IPS-18c (cell line): ENCODE measurements around the gene ZFYVE28.

Source experiments
- H3K4me3 ChIP-seq: 2 replicates; pipeline ENCODE4 v1.7.0; 2013; ENCODE audit warnings: low read depth, mild to moderate bottlenecking, low read length, moderate library complexity; ENCODE audit not compliant: insufficient read depth
- H3K9me3 ChIP-seq: one replicate; pipeline ENCODE4 v1.6.1; 2013; ENCODE audit warnings: mild to moderate bottlenecking, low read length, moderate library complexity; ENCODE audit not compliant: control insufficient read depth, insufficient read depth

ZFYVE28 gene

GRCh38 chr4:2321279-2322196, 96.9 kb downstream of the ZFYVE28 start:
- H3K9me3 ChIP-seq: no peaks in the 10 kb centered on the region
- H3K4me3 ChIP-seq: no peak overlapping the region

- Histone ChIP-seq H3K9me3 (no peaks in the 10 kb centered on the region), H3K4me3 (no peak overlapping the region)
These were observed 97.7 kb downstream of the ZFYVE28 start for GRCh38 chr4:2320746-2321145.

GRCh38 chr4:2320152-2320551, 98.3 kb downstream of the ZFYVE28 start:
- no peak overlapping the region for H3K4me3 ChIP-seq
- no peaks in the 10 kb centered on the region for H3K9me3 ChIP-seq

- Histone ChIP-seq H3K4me3 (no peak overlapping the region), H3K9me3 (no peaks in the 10 kb centered on the region)
These were observed 99.6 kb downstream of the ZFYVE28 start for GRCh38 chr4:2318885-2319284.

GRCh38 chr4:2318476-2318875, 100.0 kb downstream of the ZFYVE28 start:
- Histone ChIP-seq H3K4me3 (no peak overlapping the region), H3K9me3 (no peaks in the 10 kb centered on the region)

- Histone ChIP-seq H3K4me3 (no peak overlapping the region), H3K9me3 (no peaks in the 10 kb centered on the region)
These were observed 105.1 kb downstream of the ZFYVE28 start for GRCh38 chr4:2313366-2313765.

GRCh38 chr4:2306773-2307410, 111.6 kb downstream of the ZFYVE28 start:
- no peak overlapping the region for H3K4me3 ChIP-seq
- H3K9me3 ChIP-seq: no peaks in the 10 kb centered on the region

- Histone ChIP-seq H3K4me3 (no peak overlapping the region), H3K9me3 (no peaks in the 10 kb centered on the region)
These were observed 112.5 kb downstream of the ZFYVE28 start for GRCh38 chr4:2305766-2306501.

GRCh38 chr4:2304877-2305561, 113.4 kb downstream of the ZFYVE28 start:
- Histone ChIP-seq H3K9me3 (no peaks in the 10 kb centered on the region), H3K4me3 (no peak overlapping the region)

- Histone ChIP-seq H3K9me3 (peaks cover 3% of the 10 kb centered on the region), H3K4me3 (no peak overlapping the region)
These were observed 114.0 kb downstream of the ZFYVE28 start for GRCh38 chr4:2304321-2304876.

- no peak overlapping the region for H3K4me3 ChIP-seq
- peaks cover 3% of the 10 kb centered on the region for H3K9me3 ChIP-seq
These were observed 114.6 kb downstream of the ZFYVE28 start for GRCh38 chr4:2303686-2304320.

GRCh38 chr4:2303121-2303685, 115.2 kb downstream of the ZFYVE28 start:
- no peak overlapping the region for H3K4me3 ChIP-seq
- H3K9me3 ChIP-seq: peaks cover 3% of the 10 kb centered on the region

GRCh38 chr4:2302387-2303119, 115.9 kb downstream of the ZFYVE28 start:
- peaks cover 3% of the 10 kb centered on the region for H3K9me3 ChIP-seq
- no peak overlapping the region for H3K4me3 ChIP-seq

GRCh38 chr4:2301806-2302205, 116.6 kb downstream of the ZFYVE28 start:
- H3K4me3 ChIP-seq: no peak overlapping the region
- peaks cover 3% of the 10 kb centered on the region for H3K9me3 ChIP-seq

GRCh38 chr4:2301225-2301642, 117.2 kb downstream of the ZFYVE28 start:
- H3K9me3 ChIP-seq: peaks cover 3% of the 10 kb centered on the region
- H3K4me3 ChIP-seq: no peak overlapping the region
